Testis (tissue), 2 donors: Measurements from ENCODE around the gene RAB3C.

ENCODE experiments used
- POLR2A ChIP-seq: fragments of 450-650 bp; IDR thresholded peaks from one replicate; pipeline ENCODE4 v1.6.1; 2017; ENCODE audit warnings: antibody characterized with exemption, mild to moderate bottlenecking, moderate library complexity
- TF ChIP-seq, protein P1 (sequence below), 3 experiments: fragments of 450-650 bp in 2 of 3; fragments of 200-600 bp in 1 of 3; sonication (generic) in 1 of 3; IDR thresholded peaks; one replicate each; pipeline ENCODE4 v1.5.1; 2016 to 2019; ENCODE audit warnings: antibody characterized with exemption in 3 of 3, mild to moderate bottlenecking in 2 of 3, moderate library complexity in 1 of 3

DNA sequence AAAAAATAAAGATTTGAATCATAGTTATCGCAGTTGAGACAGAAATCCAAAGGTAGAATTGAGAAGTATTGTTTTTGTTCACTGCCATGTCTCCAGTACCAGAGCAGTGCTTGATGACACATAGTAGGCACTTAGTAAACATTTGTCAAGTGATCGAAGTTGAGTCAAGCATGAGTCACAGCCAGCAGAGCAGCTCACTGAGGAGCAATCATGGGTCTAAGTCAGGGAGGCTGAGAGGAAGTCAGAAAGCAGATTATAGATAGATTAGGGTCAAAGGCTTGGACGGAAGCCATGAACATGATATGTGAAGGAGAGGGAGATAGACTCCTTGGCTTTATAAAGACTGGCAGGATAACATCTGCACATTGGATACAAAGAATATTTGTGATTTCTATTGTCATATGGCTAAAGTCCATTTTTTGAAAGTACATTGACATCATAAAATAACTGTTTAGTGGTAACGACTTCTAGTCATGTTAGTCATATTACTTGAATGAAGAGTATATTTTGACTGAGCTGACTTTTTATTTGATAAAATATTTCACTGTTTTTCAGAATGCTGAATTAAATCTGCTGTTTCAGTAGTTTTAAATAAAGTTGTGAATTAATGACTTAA lies 168.5 kb downstream of the RAB3C start:
- TF ChIP-seq, protein P1, sequence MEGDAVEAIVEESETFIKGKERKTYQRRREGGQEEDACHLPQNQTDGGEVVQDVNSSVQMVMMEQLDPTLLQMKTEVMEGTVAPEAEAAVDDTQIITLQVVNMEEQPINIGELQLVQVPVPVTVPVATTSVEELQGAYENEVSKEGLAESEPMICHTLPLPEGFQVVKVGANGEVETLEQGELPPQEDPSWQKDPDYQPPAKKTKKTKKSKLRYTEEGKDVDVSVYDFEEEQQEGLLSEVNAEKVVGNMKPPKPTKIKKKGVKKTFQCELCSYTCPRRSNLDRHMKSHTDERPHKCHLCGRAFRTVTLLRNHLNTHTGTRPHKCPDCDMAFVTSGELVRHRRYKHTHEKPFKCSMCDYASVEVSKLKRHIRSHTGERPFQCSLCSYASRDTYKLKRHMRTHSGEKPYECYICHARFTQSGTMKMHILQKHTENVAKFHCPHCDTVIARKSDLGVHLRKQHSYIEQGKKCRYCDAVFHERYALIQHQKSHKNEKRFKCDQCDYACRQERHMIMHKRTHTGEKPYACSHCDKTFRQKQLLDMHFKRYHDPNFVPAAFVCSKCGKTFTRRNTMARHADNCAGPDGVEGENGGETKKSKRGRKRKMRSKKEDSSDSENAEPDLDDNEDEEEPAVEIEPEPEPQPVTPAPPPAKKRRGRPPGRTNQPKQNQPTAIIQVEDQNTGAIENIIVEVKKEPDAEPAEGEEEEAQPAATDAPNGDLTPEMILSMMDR (IDR thresholded peaks at IDR 0.05): no peak
- no peak for TF ChIP-seq POLR2A
